K562 (cell line): ENCODE results near the gene STX3. TPM values are rescaled to one million over a fixed set of nuclear protein-coding genes. Genes with fewer than 3 reads are reported as not detected.

Source experiments
- ATAC-seq: fragments of 200-7000 bp; cut with Tn5 transposase; 3 replicates; pipeline ENCODE4 v1.9.1; 2020; ENCODE audit warnings: moderate library complexity
- BruUV-seq: library from RNA; stranded (reverse); fragments of 400-500 nt; replicated peaks from 2 replicates; lab custom pipeline; 2021; lab: Mats Ljungman, UMichigan
- CTCF ChIA-PET: fragments of 300-600 bp; formaldehyde crosslinking; extraction: SDS; loops from one replicate; lab custom pipeline; 2021; ENCODE audit warnings: low intra/inter-chr PET ratio; lab: Yijun Ruan, JAX
- POLR2A ChIA-PET: fragments of 300-600, 350-650 bp; sonication (Branson Sonifier 250); formaldehyde crosslinking; extraction: SDS; loops from one replicate; lab custom pipeline; 2021; ENCODE audit warnings: antibody characterized with exemption, inconsistent platforms; lab: Yijun Ruan, JAX
- DNase-seq, 4 experiments: peaks; one replicate each; pipeline versions ENCODE4 v3.0.0 to v3.0.0-alpha.2; 2011 to 2018; ENCODE audit warnings: low spot score in 3 of 4, mixed read lengths in 3 of 4; ENCODE audit errors: extremely low read depth in 1 of 4
- FAIRE-seq: peaks from 2 replicates; lab custom pipeline; 2011; peaks lifted over from hg19 to GRCh38; lab: Jason Lieb, UNC
- H2AFZ ChIP-seq: 2 replicates; pipeline ENCODE4 v1.6.0; 2011; ENCODE audit warnings: low read depth, low read length, control low read depth, inconsistent platforms
- H3K27ac ChIP-seq: fragments of 200-600 bp; 3 replicates; pipeline ENCODE4 v1.8.0; 2011; ENCODE audit warnings: low read depth, mild to moderate bottlenecking, control low read depth, inconsistent platforms, low read length, moderate library complexity, mixed read lengths; ENCODE audit errors: extremely low read depth
- H3K27me3 ChIP-seq, 2 experiments: fragments of 300-600 bp in 1 of 2; 2 replicates in 1 of 2; 3 replicates in 1 of 2; pipeline versions ENCODE4 v1.6.0 to v1.8.0; 2011; ENCODE audit warnings: inconsistent platforms in 2 of 2, low read length in 2 of 2, mild to moderate bottlenecking in 1 of 2, mixed read lengths in 1 of 2, moderate library complexity in 1 of 2; ENCODE audit not compliant: control insufficient read depth in 2 of 2, insufficient read depth in 2 of 2
- H3K36me3 ChIP-seq: fragments of 300-600 bp; 3 replicates; pipeline ENCODE4 v1.8.0; 2011; ENCODE audit warnings: mild to moderate bottlenecking, low read length, inconsistent platforms; ENCODE audit not compliant: control insufficient read depth, insufficient read depth
- H3K4me1 ChIP-seq, 2 experiments: fragments of 200-600 bp in 1 of 2; replicated peaks in 1 of 2; 2 replicates in 1 of 2; 3 replicates in 1 of 2; pipeline versions ENCODE4 v1.5.1 to v1.8.0; 2011; ENCODE audit warnings: inconsistent platforms in 2 of 2, low read length in 2 of 2, mild to moderate bottlenecking in 1 of 2, mixed read lengths in 1 of 2, moderate library complexity in 1 of 2; ENCODE audit not compliant: control insufficient read depth in 2 of 2, insufficient read depth in 2 of 2
- H3K4me2 ChIP-seq: 2 replicates; pipeline ENCODE4 v1.6.1; 2011; ENCODE audit warnings: low read length, control low read depth, inconsistent platforms, mixed read lengths; ENCODE audit not compliant: insufficient read depth
- H3K4me3 ChIP-seq: fragments of 200-600 bp; sonication (generic), shearing (Covaris generic); 2 replicates; pipeline ENCODE4 v1.5.1; 2016; ENCODE audit warnings: control low read depth, inconsistent platforms
- H3K79me2 ChIP-seq: fragments of 200-600 bp; 3 replicates; pipeline ENCODE4 v1.8.0; 2011; ENCODE audit warnings: low read length, inconsistent platforms; ENCODE audit not compliant: control insufficient read depth, insufficient read depth
- H3K9ac ChIP-seq, 2 experiments: 2 replicates each; pipeline versions ENCODE4 v1.6.0 to v1.6.1; 2011; ENCODE audit warnings: low read depth in 2 of 2, low read length in 2 of 2, control low read depth in 1 of 2, inconsistent platforms in 1 of 2, mild to moderate bottlenecking in 1 of 2, mixed read lengths in 1 of 2; ENCODE audit not compliant: insufficient read depth in 1 of 2
- H3K9me1 ChIP-seq: one replicate; pipeline ENCODE4 v1.6.0; 2011; ENCODE audit warnings: inconsistent platforms, mild to moderate bottlenecking, low read length, moderate library complexity; ENCODE audit not compliant: control insufficient read depth, insufficient read depth
- H3K9me3 ChIP-seq: replicated peaks from 2 replicates; pipeline ENCODE4 v1.5.1; 2011; ENCODE audit warnings: low read depth, low read length, inconsistent platforms; ENCODE audit not compliant: control insufficient read depth, insufficient read depth
- H4K20me1 ChIP-seq: replicated peaks from 2 replicates; pipeline ENCODE4 v1.6.1; 2011; ENCODE audit warnings: low read length, inconsistent platforms, mixed read lengths; ENCODE audit not compliant: control insufficient read depth, insufficient read depth
- BACH1 ChIP-seq: fragments of 200-800 bp; sonication (Bioruptor generic); IDR thresholded peaks from 2 replicates; pipeline ENCODE4 v1.6.1; 2016; ENCODE audit warnings: missing genetic modification characterization, missing compliant biosample characterization
- CBFA2T3 ChIP-seq: fragments of 450-650 bp; IDR thresholded peaks from 2 replicates; pipeline ENCODE4 v1.6.1; 2017
- CCNT2 ChIP-seq: IDR thresholded peaks from 2 replicates; pipeline ENCODE4 v1.6.1; 2011; ENCODE audit warnings: borderline replicate concordance, low read depth, mild to moderate bottlenecking, moderate library complexity, mixed read lengths, low read length; ENCODE audit not compliant: insufficient read length; ENCODE audit errors: extremely low read depth
- EWSR1 ChIP-seq: fragments of 450-650 bp; IDR thresholded peaks from 2 replicates; pipeline ENCODE4 v1.6.1; 2018; ENCODE audit warnings: borderline replicate concordance, mild to moderate bottlenecking, low read depth, moderate library complexity; ENCODE audit not compliant: partially characterized antibody
- FOXO4 ChIP-seq: fragments of 450-650 bp; formaldehyde crosslinking; IDR thresholded peaks from 2 replicates; pipeline ENCODE4 v1.4.0; 2020; ENCODE audit warnings: mild to moderate bottlenecking, moderate library complexity
- HNRNPUL1 ChIP-seq: fragments of 200-400 bp; formaldehyde crosslinking; IDR thresholded peaks from 2 replicates; pipeline ENCODE4 v1.6.1; 2017; ENCODE audit warnings: low read length
- KAT2B ChIP-seq: IDR thresholded peaks from one replicate; pipeline ENCODE4 v1.6.1; 2012; ENCODE audit warnings: low read depth, mild to moderate bottlenecking, control low read depth, inconsistent platforms, low read length, moderate library complexity
- POLR3A ChIP-seq: IDR thresholded peaks from 2 replicates; pipeline ENCODE4 v1.6.1; 2011; ENCODE audit warnings: borderline replicate concordance, mild to moderate bottlenecking, moderate library complexity; ENCODE audit not compliant: insufficient read length, insufficient read depth; ENCODE audit errors: extremely low read depth
- TSHZ1 ChIP-seq: fragments of 250-450 bp; sonication (Bioruptor Pico); IDR thresholded peaks from 2 replicates; pipeline ENCODE4 v1.4.0; 2020; ENCODE audit warnings: mild to moderate bottlenecking, moderate library complexity
- ZNF584 ChIP-seq: fragments of 200-800 bp; sonication (Bioruptor generic); IDR thresholded peaks from 2 replicates; pipeline ENCODE4 v1.6.1; 2016; ENCODE audit warnings: low read depth, mild to moderate bottlenecking, missing genetic modification characterization, missing compliant biosample characterization
- ZNF79 ChIP-seq: fragments of 250-450 bp; sonication (Bioruptor Pico); IDR thresholded peaks from 2 replicates; pipeline ENCODE4 v1.4.0; 2020; ENCODE audit warnings: low read depth, mild to moderate bottlenecking, moderate library complexity
- WGBS: fragments of 100-300 bp; shearing (Covaris generic); methylation state at CpG from one replicate; pipeline ENCODE4 v1.1.6; 2016; ENCODE audit warnings: low coverage, mixed read lengths; ENCODE audit not compliant: insufficient coverage; ENCODE audit errors: missing lambda C conversion rate; 5-methylcytosine and 5-hydroxymethylcytosine counted together
- in situ Hi-C: fragments of 300-500 bp; cut with MboI; formaldehyde crosslinking; loops from 4 replicates; pipeline ENCODE4 v1.15.0; 2018; ENCODE audit warnings: inconsistent platforms, mixed read lengths
- intact Hi-C: fragments of 100-400 bp; cut with micrococcal nuclease; formaldehyde crosslinking; loops from 2 replicates; pipeline ENCODE4 v1.14.2; 2022
- polyA plus RNA-seq, 8 experiments: library from polyadenylated mRNA; depleted of rRNA in 4 of 8; stranded (reverse) in 5 of 8; unstranded in 3 of 8; fragments of >200 nt; fragmentation: Nextera tagmentation in 2 of 8; fragmentation: Illumina TruSeq in 1 of 8; extraction: Ambion mirVana in 2 of 8; extraction: Trizol in 1 of 8; gene quantifications; 2 replicates each; pipeline versions ENCODE4 v1.2.1 to v1.2.3, GENCODE V29; 2011 to 2014; ENCODE audit warnings: inconsistent platforms in 1 of 8, missing spikeins in 1 of 8
- total RNA-seq, 7 experiments: library from RNA; depleted of rRNA in 6 of 7; stranded (reverse); fragments of >200 nt in 6 of 7; fragmentation: Illumina TruSeq in 2 of 7; extraction: Trizol in 2 of 7; gene quantifications; 2 replicates each; pipeline versions ENCODE4 v1.2.1 to v1.2.3, GENCODE V29; 2011 to 2021; ENCODE audit warnings: low replicate concordance in 1 of 7
- TF ChIP-seq, protein P1 (sequence below): fragments of 450-650 bp; IDR thresholded peaks from 2 replicates; pipeline ENCODE4 v1.6.1; 2016; ENCODE audit warnings: mild to moderate bottlenecking
- TF ChIP-seq, protein P2 (sequence below): IDR thresholded peaks from 2 replicates; pipeline ENCODE4 v1.6.1; 2012; ENCODE audit warnings: low read depth, low read length, improper control_type of control experiment, borderline replicate concordance

The STX3 gene
- total and polyA plus RNA-seq, 9 of the 15 experiments (the other 6 are each of a cell fraction or from before 2014, with no cell fraction given): 12.0 to 91.6 (median 48.7) TPM

DNA sequence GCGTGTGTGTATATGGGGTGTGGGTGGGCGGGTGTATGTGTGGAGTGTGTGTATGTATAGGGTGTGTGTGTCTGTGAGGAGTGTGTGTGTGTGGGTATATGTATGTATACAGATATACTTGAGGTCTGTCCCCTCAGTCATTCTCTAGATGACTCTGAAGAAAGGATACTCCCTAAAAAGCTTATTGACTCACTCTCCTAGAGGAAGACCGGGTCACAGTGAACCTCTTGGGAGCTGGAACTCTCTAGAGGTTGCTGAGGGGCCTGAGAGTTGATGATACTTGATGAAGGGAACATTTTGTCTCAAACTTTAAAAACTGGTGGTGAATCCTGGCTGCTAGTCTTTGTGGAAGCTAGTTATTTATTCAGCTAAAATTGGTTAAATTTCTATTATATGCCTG lies 15.1 kb downstream of the STX3 start:
- H3K36me3 ChIP-seq: peaks cover 34% of the 10 kb centered on the region; the same call in 2 of the 3 replicates
- BruUV-seq: no TSS peak
- 58% methylated on average over 1 of the region's 3 CpGs for WGBS
- H3K79me2 ChIP-seq: peaks cover 59% of the 10 kb centered on the region
- H3K4me1 ChIP-seq: peaks cover 24 to 48% of the 10 kb centered on the region in 2 experiments
- TF ChIP-seq CCNT2 (no peak), HNRNPUL1 (no peak), FOXO4 (CRISPR knock-in tag) (no peak), BACH1 (tag) (no peak), ZNF584 (CRISPR knock-in tag) (no peak), ZNF79 (CRISPR knock-in tag) (no peak), TSHZ1 (CRISPR knock-in tag) (no peak), POLR3A (no peak), KAT2B (no peak), EWSR1 (no peak), CBFA2T3 (no peak)
- TF ChIP-seq, protein P1, sequence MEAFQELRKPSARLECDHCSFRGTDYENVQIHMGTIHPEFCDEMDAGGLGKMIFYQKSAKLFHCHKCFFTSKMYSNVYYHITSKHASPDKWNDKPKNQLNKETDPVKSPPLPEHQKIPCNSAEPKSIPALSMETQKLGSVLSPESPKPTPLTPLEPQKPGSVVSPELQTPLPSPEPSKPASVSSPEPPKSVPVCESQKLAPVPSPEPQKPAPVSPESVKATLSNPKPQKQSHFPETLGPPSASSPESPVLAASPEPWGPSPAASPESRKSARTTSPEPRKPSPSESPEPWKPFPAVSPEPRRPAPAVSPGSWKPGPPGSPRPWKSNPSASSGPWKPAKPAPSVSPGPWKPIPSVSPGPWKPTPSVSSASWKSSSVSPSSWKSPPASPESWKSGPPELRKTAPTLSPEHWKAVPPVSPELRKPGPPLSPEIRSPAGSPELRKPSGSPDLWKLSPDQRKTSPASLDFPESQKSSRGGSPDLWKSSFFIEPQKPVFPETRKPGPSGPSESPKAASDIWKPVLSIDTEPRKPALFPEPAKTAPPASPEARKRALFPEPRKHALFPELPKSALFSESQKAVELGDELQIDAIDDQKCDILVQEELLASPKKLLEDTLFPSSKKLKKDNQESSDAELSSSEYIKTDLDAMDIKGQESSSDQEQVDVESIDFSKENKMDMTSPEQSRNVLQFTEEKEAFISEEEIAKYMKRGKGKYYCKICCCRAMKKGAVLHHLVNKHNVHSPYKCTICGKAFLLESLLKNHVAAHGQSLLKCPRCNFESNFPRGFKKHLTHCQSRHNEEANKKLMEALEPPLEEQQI: no peak
- TF ChIP-seq, protein P2, sequence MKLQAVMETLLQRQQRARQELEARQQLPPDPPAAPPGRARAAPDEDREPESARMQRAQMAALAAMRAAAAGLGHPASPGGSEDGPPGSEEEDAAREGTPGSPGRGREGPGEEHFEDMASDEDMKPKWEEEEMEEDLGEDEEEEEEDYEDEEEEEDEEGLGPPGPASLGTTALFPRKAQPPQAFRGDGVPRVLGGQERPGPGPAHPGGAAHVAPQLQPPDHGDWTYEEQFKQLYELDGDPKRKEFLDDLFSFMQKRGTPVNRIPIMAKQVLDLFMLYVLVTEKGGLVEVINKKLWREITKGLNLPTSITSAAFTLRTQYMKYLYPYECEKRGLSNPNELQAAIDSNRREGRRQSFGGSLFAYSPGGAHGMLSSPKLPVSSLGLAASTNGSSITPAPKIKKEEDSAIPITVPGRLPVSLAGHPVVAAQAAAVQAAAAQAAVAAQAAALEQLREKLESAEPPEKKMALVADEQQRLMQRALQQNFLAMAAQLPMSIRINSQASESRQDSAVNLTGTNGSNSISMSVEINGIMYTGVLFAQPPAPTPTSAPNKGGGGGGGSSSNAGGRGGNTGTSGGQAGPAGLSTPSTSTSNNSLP: no peak
- TF ChIP-seq, all 486 proteins: peak for 0
- CTCF ChIA-PET: no interaction called here
- H3K9ac ChIP-seq: no peak overlapping the region
- no peak for ATAC-seq
- DNase-seq: no peak
- H3K9me3 ChIP-seq: no peaks in the 10 kb centered on the region
- FAIRE-seq: no peak
- H3K27me3 ChIP-seq: no peaks in the 10 kb centered on the region
- POLR2A ChIA-PET: interaction anchor here (1.2 kb wide), 1 partner anchor 14 kb away, joined by 3 read pairs; no protein-coding TSS in a partner anchor
- in situ Hi-C loops: no loop called here
- no peak overlapping the region for H3K27ac ChIP-seq
- no peak overlapping the region for H3K4me3 ChIP-seq
- no peak overlapping the region for H2AFZ ChIP-seq
- intact Hi-C loops: no loop called here
- H4K20me1 ChIP-seq: peaks cover 23% of the 10 kb centered on the region
- peaks cover 2% of the 10 kb centered on the region for H3K9me1 ChIP-seq
- H3K4me2 ChIP-seq: no peak overlapping the region
